ENCODE data around the gene RAD17.
"Not testable (repeated sequence)": the region's sequence is repeated elsewhere in the genome, so short reads cannot be mapped to it uniquely, and the experiment has no call there.

The RAD17 gene

GRCh38 chr5:69455428-69455988, 85.9 kb downstream of the RAD17 start:
- not testable (repeated sequence) for DNase-seq (ENCODE audit: insufficient read length, low spot score); FAIRE-seq

- DNase-seq (ENCODE audit: insufficient read length, low spot score) = no peak
- FAIRE-seq = no peak
Observed at GRCh38 chr5:69462170-69462569, 92.6 kb downstream of the RAD17 start.
